Activated T-cell treated with anti-CD3 and anti-CD28 coated beads for 1 hour (primary cell): ENCODE data around the gene ANKH.
A peak's percentile ranks its signal among the peaks of the same experiment; 100 is the strongest.

ENCODE experiments used
- DNase-seq: peaks from one replicate; pipeline ENCODE4 v3.0.0-alpha.2; 2020; ENCODE audit warnings: low read depth

ANKH gene

DNA sequence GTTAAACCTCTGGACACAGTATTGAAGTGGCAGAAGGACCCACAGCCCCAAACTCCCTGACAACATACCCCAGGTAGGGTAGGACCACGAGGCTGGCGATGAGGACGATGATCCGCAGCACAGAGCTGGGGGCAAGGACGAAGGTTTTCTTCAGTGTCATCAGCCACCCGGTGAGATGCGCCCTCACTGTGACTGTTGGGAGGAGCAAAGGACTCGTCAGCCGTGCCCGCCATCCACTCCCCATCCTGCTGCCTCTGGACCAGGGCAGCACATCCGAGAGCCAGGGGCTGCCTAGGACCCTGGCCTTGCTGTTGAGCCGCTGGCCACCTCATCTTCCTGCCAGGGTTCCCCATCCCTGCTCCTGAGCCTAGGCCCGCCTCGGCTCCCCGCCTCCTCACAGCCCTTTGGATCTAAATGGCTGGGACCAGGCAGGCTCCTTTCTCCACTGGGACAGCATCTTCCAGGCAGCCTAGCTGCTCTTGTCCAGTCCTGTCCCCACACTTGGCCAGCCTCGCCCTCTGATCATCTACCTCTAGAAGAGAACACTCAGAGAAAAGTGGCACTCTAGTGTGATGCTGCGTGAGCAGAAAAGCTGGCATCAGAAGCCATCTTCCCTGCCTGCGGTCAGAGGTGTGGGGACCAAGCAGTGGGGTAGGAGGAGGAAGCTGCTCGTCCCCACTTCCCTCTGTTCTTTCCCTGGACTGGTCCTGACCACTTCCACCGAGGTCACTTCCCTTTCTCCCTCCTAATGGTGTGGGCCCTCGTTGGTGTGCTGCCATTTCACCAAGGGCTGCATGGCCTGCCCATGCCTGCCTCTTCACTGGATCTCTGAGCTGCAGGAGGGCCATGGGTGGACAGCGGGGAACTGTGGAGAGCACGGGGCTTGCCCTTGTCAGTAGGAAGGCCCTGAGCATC, 157.8 kb downstream of the ANKH start:
- DNase-seq = no peak

GRCh38 chr5:14712666-14713065, 158.9 kb downstream of the ANKH start:
- no peak for DNase-seq

GRCh38 chr5:14712131-14712530, 159.4 kb downstream of the ANKH start:
- no peak for DNase-seq

DNA sequence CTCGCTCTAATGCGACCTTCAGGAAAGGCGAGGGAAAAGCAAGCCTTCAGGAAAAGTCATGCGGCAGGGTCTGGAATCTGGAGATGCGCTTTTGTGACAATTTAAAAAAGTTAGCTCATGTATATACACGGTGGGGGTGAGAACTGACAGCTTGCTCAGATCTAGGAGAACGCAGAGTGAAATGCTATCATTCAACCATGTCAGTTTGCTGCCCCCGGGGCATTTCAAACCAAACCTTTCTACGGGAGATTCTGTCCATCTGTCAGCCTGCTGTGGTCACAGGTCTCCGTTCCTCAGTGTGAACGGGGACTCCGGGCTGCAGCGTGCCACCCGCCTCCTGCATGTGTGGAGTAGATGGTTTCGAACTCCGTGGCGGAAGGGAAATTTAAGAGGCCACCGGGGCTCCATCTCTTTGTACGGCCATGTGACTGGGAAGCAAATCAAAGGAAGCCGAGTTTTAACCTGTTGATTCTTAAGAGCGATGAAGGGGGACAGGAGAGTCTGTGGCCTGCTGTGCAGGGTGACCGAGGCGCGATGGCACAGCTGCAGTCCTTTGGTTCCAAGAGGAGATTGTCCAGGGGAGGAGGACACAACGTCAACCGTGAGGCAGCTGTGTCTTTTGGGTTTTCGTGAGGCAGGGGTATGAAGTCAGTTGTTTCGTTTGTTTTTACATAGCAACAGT, 161.1 kb downstream of the ANKH start:
- DNase-seq = no peak

DNA sequence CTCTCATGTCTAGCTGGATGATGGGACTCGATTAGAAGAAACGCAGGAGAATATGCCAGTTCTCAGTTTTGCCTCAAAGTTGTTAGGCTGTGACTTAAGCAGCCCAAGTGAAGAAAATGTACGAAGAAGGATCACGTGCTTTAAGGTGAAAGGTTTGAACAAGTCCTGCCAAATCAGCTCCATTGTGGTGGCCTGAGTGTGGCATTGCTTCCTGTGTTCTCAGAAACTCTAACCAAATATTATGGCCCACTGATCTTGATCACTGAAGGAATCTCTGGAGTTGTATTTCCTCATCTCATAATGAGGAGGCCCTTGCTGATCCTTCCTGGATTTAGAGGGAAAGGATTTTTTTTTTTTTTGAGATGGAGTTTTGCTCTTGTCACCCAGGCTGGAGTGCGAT, 163.0 kb downstream of the ANKH start:
- no peak for DNase-seq

DNA sequence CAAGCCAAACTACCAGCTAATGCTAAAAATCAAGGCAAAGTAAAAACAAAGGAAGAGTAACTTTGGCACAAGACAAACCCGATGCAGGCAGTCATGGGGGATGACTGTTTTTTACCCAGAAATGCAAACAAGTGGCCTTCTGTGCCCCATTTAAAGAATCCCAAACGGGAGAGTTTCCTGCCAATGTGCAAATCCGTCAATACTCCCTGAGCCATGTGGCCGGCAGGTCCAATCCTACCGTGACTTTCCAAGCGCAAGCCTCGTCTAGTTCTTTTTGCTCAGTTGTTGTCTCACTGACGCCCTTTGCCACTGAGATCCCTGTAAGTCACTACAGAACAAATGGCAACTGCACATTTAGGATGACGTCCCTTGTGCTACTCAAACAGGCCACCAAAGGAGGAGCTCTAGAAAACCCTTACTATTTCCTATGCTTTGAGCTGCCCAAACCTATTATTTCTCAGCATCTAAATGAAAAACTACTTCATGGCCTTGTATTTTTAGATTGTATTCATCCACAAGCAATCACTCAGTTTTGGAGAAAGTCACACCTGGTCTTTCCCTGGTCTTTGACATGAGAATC, 163.7 kb downstream of the ANKH start:
- DNase-seq = no peak

- peak; percentile 26 for DNase-seq
Observed at GRCh38 chr5:14706615-14707021, 165.0 kb downstream of the ANKH start.

DNA sequence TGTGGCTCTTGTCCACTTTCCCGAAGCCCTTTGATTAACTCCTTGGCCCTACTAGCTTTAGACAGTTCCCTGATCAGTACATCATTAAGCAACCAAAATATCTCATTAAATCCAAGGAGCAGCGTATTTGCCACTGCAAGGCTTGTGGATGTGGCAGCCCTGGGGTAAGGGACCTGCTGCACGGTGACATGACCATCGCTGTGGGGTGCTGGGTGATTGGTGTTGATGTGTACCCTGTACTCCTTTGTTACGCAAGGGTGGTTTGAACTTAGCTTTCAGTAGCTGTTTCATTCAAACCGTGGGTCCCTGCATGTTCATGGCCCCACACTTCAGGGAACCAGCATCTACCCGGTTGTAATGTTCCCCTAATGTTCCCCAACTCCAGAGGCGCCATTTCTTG, 166.0 kb downstream of the ANKH start:
- no peak for DNase-seq

DNA sequence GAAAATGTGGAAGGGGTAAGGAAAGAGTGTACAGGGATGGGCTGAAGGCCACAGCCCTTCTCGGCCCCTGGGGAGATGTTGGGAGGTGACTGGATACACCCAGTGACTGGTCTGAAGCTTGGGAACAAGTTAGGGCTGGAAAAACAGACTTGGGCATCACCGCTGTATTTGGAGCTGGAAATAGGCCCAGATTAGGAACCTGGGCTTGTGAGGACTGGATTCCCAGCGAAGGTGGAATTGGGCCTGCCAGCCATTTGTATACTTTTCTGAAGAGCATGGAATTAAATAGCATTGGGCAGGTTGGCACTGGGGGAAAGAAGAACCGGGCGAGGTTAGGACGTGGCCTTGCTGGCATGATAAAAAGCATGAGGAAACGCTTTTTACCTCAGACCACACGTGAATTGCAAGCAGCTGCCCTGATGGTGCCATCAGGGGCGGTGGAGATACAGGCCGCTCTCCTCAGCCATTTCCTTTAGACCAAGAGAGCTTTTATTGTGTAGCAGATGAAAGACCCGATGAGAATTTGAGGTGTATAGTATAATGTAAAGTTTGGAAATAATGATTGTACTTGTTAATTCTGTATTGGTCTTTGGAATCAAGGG, 169.2 kb downstream of the ANKH start:
- DNase-seq = no peak

DNA sequence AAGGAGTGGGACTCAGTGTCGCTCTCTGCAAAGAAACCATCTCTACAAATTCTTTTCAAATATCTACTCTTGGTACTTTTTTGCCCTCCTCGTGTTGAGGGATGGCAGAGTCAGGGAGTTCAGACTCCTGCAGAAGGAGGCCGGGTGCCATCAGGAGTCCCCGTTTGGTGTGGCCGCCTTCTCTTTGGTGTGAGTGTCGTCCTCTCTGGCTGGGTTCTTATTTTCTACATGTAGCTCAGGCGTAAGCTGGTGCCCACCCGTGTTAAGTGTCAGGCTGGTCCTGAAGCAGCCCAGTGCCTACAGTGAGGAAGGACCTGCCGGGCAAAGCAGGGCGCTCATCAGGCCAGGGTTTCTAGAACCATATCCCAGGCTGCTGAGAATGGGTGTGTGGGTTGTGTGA, 170.0 kb downstream of the ANKH start:
- no peak for DNase-seq

GRCh38 chr5:14700478-14701436, 170.8 kb downstream of the ANKH start:
- DNase-seq = no peak

- DNase-seq = no peak
Observed at GRCh38 chr5:14699807-14700400, 171.7 kb downstream of the ANKH start.

GRCh38 chr5:14699159-14699558, 172.4 kb downstream of the ANKH start:
- DNase-seq = no peak

- no peak for DNase-seq
Observed at GRCh38 chr5:14698495-14698894, 173.1 kb downstream of the ANKH start.

GRCh38 chr5:14696851-14697250, 174.7 kb downstream of the ANKH start:
- no peak for DNase-seq

DNA sequence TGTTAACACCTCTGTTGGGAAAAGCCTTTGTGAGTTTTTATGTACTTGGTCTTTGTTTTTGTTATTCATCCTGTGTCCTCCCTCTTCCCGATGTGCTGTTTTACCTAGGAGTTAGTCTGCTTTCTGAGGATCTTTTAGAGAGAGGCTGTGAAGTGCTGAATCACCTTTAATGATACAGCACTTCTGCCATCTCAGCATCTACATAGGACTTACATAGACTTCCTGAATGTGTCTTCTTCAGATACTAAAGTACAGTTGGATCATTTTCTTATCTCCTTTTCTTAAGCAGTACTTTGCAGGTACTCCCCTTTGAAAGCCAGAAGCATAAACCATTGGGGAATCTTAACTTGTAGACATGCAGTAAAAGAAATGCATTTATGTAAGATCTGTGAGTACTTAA, 175.5 kb downstream of the ANKH start:
- no peak for DNase-seq

DNA sequence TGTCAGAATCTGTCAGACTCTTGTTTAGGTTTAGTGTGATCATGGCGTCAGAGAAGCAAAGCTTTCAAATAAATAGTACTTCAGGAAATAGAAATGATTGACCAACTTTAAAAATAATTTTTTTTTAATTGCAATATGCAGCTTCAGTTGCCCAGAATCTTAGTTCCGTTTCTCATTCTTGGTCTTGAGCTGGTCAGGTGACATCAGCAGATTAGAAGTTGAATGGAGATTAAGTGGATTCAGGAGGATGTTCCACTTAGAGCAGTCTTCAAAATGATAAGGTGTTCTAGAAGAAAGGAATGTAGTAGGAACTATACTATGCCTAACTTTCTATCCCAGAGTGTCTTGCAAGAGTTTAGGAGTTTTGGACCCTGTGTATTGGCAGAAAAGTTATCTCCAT, 176.4 kb downstream of the ANKH start:
- DNase-seq = no peak

- no peak for DNase-seq
Observed at GRCh38 chr5:14693070-14693469, 178.5 kb downstream of the ANKH start.

DNA sequence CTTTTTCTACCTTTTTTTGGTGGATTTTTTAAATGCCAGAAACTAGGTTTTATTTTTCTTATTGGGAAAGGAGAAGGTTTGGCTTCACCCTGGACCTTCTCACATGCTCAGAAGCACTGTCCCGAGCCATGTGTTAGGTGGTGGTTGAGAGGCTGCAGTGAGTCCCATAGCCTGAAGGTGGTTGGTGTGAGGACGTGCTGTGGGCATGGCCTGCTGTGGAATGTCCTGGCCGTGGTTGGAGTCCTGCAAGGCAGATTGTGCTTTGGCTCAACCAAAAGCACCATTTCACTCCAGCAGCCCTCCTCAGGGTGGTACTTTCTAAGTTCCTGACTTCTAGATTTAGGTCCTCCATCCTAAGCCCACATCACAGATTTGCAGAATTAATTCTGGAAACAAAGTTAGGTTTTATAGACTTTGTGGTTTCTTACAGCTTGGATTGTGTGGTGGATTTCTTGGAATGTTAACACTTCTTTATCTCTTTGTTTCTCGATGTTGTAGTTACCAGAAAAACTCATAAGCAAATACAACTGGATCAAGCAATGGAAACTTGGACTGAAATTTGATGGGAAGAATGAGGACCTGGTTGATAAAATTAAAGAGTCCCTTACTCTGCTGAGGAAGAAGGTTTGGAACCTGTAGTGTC, 184.4 kb downstream of the ANKH start:
- DNase-seq = no peak

- DNase-seq = no peak
Observed at GRCh38 chr5:14686517-14686916, 185.1 kb downstream of the ANKH start.

- DNase-seq = peak; percentile 11
Observed at GRCh38 chr5:14685757-14686156, 185.8 kb downstream of the ANKH start.
